GM15510 (cell line): ENCODE data around the gene NHSL1.

Source experiments
- POLR2A ChIP-seq: IDR thresholded peaks from 3 replicates; pipeline ENCODE4 v1.6.1; 2011; ENCODE audit warnings: borderline replicate concordance; ENCODE audit not compliant: insufficient read length; ENCODE audit errors: extremely low read depth

NHSL1 gene, protein sequence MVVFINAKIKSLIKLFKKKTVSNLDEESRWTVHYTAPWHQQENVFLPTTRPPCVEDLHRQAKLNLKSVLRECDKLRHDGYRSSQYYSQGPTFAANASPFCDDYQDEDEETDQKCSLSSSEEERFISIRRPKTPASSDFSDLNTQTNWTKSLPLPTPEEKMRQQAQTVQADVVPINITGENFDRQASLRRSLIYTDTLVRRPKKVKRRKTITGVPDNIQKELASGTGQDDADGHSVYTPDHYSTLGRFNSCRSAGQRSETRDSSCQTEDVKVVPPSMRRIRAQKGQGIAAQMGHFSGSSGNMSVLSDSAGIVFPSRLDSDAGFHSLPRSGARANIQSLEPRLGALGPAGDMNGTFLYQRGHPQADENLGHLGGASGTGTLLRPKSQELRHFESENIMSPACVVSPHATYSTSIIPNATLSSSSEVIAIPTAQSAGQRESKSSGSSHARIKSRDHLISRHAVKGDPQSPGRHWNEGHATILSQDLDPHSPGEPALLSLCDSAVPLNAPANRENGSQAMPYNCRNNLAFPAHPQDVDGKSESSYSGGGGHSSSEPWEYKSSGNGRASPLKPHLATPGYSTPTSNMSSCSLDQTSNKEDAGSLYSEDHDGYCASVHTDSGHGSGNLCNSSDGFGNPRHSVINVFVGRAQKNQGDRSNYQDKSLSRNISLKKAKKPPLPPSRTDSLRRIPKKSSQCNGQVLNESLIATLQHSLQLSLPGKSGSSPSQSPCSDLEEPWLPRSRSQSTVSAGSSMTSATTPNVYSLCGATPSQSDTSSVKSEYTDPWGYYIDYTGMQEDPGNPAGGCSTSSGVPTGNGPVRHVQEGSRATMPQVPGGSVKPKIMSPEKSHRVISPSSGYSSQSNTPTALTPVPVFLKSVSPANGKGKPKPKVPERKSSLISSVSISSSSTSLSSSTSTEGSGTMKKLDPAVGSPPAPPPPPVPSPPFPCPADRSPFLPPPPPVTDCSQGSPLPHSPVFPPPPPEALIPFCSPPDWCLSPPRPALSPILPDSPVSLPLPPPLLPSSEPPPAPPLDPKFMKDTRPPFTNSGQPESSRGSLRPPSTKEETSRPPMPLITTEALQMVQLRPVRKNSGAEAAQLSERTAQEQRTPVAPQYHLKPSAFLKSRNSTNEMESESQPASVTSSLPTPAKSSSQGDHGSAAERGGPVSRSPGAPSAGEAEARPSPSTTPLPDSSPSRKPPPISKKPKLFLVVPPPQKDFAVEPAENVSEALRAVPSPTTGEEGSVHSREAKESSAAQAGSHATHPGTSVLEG (N-terminal part only)

DNA sequence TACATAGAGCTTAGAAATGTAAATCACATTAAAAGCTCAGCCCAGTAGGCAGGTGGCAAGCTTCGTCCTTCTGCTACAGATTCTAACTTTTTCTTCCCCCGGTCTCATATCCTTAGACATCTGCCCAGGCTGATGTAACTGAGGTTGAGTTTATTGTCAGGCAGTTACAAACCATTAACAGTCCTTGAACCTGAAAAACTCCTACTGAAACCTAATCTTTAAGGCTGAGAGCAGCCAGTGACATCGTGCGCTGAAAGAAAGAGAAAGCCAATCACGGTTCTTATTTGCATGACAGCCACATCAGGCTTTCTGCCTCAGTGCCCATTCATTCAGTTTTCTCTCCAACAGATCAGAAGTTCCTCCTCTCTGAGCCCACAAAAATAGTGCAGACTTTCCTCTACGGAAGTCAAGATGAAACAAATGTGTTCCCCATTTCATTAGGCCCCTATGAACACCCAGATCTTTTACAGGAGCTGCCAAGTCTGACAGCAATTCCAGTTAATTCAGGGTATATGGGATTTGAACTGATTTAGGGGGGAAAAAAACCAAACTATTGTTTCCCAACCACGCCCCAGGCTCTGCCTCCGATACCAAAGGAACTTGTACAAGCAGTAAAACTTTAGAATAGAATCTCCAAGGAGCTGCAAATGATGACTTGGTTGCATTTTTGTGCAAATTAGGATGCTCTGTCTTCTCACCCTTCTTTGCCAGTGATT, at the start of gene NHSL1:
Gene NHSL1 (minus strand): TSS at position 192 of the 716 bp plus-strand sequence. CDS start 204 bp downstream, outside the sequence.
- no peak for TF ChIP-seq POLR2A

DNA sequence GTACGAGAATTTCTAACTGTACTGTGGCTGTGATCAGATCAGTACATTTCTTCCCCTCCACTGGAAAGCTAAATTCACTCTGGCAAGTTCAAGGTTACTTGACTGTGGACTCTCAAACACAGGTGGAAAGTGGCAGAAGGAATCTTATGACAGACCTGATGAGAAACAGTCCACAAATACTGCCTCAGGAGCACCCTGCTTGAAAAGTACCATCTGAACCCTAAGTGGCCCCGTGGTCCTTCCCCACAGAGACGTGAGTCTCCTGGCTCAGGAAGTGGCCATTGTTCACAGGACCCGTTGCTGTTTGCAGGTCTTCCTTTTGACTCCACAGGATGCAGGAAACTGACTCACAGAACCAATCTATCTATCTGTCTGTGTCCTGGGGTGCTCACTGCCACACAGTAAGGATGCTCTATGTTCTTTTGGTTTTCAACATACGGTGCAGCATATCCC, 47.5 kb upstream of the NHSL1 start:
- TF ChIP-seq POLR2A, result no peak

DNA sequence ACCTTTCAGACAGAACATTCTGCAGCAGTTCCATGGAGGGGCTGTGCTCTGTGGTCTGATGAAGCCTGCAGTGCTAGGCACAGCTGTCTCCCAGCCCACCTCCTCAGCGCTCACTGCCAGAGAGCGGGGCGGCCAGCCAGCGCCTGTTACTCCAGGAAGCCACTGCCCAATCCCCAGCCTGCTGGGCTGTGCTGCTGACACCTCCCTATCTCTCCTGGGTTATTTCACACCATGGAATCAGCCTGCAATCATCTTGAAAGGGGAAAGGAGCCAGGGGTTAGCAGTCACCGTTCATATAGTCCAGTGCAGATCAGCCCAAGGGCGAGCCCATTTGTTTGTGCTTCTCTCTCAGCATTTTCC, 46.3 kb upstream of the NHSL1 start:
- TF ChIP-seq POLR2A, result no peak

DNA sequence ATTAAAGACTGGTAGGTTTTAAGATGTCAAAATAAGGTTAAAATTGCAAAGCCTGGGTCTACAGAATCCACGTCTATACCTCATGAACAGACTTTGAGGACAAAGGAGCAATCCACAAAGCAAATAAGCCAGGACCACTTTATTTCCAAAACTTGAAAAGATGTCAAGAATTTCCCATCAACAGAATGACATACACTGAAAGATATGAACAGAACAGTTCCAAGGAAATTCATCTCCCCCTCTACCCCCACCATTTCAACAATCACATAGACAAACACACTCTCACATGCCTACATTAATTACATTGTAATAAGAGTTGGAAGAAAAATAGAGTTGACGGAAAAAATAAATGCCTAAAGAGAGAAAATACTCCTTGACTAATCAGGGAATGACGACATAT, 45.2 kb upstream of the NHSL1 start:
- no peak for TF ChIP-seq POLR2A

DNA sequence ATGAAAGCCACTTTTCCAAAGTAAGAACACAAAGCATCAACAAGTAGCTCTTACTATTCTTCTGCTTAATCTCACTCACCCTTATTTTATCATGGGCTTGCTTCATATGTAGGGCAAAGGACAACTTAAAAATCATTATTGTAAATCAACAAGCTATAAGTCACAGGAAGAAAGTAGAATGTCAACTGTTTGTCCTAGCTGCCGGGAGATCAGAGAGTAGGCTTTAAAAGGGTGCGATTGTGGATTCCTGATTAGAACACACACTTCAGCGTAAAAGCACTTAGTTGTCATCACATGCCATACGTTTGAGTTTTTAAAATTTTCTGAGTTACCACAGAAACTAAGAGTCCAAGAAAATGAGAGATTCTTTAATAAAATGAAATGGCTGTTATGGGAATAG, 44.4 kb upstream of the NHSL1 start:
- TF ChIP-seq POLR2A, result no peak

DNA sequence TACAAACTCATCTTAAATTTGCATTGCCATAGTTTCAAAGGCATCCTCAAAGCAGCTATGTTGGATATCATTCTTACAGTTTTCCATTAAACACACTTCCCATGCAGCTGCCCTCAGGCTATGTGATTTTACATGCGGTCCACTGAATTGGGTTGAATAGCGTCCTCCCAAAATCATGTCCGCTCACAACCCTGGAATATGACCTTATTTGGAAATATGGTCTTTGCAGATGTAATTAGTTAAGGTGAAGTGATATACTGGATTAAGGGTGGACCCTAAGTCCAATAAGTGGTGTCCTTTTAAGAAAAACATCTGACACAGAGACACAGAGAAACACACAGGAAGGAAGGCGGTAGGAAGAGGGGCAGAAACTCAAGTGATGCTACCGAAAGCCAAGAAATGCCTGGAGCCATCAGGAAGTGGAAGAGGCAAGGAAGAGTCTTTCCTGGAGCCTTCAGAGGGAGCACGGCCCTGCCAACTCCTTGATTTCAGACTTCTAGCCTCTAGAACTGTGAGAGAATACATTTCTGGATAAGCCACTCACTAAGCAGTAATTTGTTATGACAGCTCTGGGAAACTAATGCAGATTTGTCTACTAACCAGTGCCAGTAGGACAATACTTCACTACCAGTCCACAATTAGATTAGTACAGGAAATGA, 42.7 kb upstream of the NHSL1 start:
- TF ChIP-seq POLR2A, result no peak

DNA sequence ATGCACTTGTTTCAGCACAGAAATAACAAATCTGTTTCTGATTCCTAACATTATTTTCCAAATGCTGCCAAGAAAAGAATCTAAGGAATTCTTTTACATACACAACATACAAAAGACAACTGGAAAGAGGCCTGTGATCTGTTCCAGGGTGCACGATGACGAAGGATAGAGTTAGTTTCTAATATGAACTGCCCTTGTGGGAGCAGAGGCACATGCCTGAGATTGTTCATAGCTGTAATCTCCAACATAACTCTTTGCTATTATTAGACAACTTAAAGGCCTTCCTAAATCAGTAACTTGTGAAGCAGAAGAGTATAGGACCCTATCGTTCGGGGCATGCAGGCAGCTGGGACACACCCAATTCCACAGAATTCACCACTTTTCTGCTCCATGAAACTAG, 41.2 kb upstream of the NHSL1 start:
- no peak for TF ChIP-seq POLR2A

DNA sequence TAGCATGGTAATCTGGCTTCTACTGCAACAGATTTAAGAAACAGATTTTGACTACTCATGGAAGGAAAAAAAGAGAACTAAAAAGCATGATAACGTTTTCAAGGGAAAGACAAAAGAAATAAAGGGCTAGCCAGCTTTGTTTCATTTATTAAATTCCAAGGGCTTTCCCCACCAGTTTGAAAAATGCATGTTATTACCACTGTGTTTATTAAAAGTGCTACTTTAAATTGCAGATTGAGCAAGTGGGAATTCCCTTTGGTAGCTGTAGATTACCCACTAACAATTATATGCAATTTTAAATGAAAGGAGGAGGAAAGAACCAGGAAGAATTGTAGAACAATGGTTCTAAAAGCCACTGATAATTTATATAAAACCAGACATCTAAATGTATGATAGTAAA, 40.6 kb upstream of the NHSL1 start:
- TF ChIP-seq POLR2A, result no peak

DNA sequence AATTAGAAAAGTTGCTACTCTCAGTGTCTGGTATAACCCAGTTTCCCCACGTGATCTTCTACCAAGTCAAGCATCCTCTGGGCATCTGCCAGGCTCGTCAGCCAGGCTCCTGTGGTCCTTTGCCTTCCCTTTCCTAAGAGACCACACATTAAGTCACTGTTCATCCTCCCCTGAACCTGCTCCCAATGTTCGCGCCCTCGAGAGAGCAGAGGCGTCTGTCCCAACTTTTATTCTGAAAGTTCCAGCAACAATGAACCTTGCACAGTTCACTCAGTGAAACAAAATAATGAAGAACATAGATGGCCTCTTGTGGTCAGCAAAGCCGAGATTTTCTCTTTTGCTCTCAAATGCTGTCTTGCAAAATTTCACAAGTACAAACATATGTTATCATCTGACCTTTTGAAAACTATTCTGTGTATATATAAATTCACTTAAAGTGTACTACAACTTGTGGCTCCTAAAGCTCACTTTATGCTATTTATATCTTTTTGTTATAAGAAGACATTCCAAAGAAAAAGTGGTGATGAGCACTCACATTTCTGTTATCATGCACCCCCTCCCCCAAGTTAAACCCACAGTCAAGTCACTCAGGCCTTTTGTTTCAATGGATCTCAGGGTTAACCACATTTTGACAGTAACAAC, 39.2 kb upstream of the NHSL1 start:
- TF ChIP-seq POLR2A, result no peak

DNA sequence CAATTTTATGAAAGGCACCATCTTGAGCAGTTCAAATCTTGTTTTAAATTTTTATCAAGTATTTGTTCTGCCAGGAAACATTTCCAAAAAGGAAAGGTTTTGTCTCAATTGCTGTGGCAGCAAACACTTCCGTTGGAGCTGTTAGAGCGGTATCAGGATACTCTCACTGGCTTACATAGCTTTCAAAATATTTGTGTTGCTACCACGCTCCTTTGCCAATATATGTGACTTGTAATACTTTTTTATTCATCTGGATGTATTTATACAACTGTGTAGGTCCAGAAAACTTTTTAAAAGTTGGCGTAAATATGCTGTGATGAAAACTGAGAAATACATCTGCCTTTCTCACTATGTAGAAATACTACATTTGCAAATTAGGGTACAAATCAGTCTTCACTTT, 37.8 kb upstream of the NHSL1 start:
- no peak for TF ChIP-seq POLR2A

DNA sequence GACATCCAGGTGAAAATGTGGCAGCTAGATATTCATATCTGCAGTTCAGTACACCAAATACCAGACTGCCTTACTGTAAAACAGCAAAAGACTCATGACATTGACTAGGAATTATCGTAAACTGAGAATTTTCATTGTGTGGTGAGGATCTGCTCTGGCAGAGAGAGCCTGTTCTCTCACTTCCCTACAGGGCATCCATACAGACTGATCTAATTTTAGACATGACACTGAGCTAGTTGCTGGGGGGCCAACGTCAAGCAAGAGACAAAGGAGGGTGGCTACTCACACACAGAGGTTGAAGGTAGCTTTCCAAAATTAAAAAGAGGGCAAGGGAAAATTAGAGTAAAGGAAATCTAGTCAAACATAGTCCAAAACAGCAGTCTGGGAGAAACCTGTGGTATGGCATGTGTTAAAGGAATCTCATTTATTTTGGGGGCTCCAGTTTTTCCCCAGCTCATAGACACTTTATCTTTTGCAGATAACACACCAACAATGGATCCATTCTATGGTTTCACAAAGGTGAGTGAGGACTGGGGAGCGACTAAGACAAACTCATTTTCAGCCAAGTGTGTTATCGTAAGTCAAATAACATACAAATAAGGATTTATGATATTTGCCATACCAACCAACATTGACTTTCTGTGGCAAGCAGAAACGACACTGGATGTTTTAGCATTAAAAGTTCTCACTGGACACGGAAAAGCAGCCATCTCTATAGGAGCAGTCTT, 36.6 kb upstream of the NHSL1 start:
- no peak for TF ChIP-seq POLR2A

DNA sequence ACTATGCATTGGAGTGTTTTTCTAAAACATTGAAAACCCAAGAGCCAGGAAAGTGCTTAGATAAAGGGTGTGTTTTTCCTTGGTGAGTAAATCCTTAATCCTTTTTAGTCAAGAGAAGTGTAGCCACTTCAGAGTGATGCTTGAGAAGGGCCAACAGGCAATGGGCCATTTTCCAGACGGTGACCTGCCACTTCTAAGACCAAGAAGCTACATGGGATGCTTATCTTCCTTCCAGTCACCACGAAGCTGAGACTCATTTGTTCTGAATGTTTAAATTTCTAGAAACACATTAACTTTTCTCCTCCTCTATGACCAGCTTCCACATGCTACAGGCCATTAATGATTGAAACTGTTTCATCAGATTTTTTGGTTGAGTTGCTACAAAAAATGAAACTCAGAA, 34.4 kb upstream of the NHSL1 start:
- no peak for TF ChIP-seq POLR2A

DNA sequence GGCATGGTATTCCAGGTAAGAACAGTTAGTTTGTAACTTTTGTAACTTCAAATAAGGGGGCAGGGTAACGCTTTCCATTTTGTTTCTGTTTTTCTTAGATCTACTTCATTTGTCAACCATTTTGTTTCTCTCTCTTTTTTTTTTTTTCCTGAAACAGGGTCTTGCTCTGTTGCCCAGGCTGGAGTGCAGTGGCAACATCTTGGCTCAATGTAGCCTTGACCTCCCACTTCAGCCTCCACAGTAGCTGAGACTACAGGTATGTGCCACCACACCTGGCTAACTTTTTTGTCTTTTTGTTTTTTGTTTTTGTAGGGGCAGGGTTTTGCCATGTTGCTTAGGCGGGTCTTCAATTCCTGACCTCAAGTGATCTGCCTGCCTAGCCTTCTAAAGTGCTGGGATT, 32.1 kb upstream of the NHSL1 start:
- TF ChIP-seq POLR2A, result no peak
